NCI-H2081 treated with DMSO at 0.1 percent for 48 hours (cell line): ENCODE measurements around the gene MFAP1.
"Not testable (repeated sequence)": the region's sequence is repeated elsewhere in the genome, so short reads cannot be mapped to it uniquely, and the experiment has no call there.

ENCODE experiments used
- DNase-seq: peaks from one replicate; lab custom pipeline; 2025; lab: John Stamatoyannopoulos, UW

Gene MFAP1

DNA sequence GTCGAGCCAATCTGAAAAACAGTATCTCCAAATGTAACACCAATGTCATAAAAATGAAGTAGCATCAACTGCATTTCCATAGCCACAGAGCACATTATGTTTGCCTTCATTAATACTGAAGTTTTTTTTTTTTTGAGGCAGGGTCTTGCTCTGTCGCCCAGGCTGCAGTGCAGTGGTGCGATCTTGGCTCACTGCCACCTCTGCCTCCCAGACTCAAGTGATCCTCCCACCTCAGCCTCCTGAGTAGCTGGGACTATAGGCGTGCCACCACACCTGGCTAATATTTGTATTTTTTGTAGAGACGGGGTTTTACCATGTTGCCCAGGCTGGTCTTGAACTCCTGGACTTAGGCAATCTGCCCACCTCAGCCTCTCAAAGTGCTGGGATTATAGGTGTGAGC, 9.4 kb downstream of the MFAP1 start:
- DNase-seq: not testable (repeated sequence)

GRCh38 chr15:43808960-43809678, 15.4 kb downstream of the MFAP1 start:
- DNase-seq: no peak

DNA sequence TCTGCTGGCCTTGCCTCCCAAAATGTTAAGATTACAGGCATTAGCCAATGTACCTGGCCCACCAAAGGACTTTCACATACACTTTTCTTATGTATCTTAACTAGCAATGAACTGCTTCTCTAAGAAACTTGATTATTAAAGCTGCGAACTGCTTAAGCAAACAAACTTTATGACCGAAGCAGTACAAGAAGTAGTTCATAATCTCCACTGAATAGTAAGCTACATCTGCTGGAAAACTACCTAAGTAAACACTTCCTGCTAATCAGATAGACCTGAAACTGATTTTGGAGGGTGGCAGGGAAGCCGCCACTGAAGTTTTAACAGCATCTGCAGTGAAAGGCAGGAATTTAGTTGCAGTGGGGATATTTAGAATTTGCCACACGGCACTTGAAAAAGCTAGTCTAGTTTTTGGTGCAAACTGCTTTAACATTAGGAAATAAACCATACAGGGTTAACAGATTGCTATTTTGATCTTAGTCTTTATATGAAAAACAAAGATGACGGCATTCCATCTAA, 16.0 kb downstream of the MFAP1 start:
- no peak for DNase-seq

GRCh38 chr15:43802676-43803075, 21.8 kb downstream of the MFAP1 start:
- not testable (repeated sequence) for DNase-seq

DNA sequence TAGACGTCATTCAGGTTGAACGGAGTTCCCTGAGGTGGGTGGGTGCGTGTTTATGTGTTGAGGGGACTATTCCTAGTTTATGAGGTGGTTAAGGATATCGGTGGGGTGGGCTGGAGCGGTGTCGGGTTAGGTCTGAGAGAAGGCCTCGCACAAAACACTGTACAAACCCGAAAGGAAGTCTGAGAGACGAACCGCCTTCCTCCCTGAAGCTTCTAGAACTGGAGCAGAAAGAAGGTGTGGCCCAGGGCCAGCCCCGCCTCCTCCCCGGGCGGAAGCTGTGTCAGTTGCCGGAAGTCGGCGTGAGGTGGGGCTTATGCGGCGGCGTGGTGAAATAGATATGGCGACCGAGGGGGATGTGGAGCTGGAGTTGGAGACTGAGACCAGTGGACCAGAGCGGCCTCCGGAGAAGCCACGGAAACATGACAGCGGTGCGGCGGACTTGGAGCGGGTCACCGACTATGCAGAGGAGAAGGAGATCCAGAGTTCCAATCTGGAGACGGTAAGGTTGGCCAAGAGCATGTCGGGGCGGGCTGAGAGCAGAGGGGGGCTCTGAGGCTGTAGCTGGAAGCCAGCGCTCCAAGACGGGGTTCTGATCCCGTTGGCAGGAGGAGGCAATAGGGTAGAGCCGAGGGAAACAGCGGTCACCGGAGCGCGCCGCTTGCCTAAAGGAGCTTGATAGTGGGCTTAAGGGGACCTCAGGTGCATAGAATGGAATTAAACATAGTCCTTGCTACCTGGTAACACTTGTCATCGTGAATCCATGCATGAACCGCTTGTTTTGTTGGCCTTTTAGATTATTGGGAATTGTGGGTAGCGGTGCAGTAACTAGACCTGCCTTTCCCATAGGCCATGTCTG, 24.0 kb downstream of the MFAP1 start, which contains the start of gene HYPK:
HYPK (plus strand) TSS at position 314 of the 856 bp plus-strand sequence; CDS start at position 338, 24 bp downstream.
- DNase-seq: peak; percentile 53

DNA sequence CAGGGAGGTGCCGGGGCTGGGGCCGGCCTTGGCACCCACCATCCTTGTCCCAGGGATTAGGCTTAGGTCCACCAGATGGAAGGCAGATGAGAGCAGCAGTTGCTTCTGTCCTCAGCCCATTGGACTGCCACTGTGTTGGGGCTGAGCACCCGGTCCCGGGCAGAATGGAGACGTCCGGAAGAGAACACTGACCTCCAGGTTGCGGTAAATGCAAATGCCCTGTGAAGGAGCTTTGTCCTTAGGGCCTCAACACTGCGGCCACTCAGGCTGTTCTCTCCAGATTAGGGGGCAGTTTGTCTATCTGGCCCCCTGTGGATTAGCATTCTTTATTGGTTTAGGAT, 24.6 kb downstream of the MFAP1 start, which contains the start of gene SERINC4:
SERINC4 (minus strand) TSS at position 276 of the 341 bp plus-strand sequence; CDS start at position 42, 234 bp downstream.
- DNase-seq: no peak

DNA sequence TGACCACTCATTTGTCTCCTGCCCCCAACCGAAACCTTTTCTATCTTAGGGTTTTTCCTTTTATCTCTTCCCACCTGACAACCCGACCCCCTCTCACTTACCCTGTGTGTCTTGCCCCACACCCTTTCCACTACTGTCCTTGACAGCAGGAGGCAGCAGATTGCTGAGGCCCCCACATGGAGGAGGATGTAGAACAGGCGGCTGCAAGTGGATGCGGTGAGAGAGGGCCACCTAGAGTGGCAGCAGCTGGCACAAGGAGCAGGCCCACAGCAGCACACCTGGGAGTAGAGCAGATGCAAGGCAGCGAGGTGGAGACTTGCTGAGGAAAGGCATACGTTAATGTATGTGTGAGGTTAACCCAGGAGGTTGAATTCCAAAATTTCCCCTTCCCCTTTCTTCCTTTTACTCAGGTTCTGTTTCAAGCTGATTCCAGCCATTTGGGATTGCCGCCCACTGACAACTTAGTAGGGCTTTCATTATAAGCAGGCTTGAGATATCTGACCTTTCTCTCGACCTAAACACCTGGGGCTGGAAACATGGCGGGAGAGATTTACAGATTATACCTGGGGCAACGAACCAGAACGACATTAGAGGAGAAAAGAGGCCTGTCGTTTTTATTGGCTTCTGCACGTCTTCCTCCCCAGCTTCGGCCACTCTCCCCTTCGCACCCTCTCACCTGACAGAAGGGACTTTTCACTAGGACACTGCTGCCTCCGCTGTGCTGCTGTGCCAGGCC, 25.1 kb downstream of the MFAP1 start:
- DNase-seq: peak; percentile 48

DNA sequence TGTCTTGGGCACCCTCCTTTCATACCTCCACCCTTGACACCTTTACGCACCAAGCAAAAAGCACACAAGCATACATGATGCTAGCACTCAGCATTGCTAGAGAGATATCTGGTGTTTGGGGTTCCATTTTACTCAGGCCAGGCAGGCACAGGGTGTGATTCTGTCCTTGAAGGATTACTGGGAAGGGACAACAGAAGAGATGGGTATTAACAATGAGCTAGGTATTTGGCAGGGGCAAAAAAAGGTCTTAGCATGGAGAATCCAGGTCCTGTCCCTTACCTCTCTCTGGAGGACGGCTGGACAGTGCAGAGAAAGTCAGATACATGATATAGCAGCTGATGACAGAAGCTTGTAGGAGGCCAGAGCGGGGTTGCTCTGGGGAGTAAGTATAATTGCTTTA, 27.9 kb downstream of the MFAP1 start:
- no peak for DNase-seq

- DNase-seq: no peak
Measured at GRCh38 chr15:43795997-43796396, 28.5 kb downstream of the MFAP1 start.

GRCh38 chr15:43795197-43795596, 29.3 kb downstream of the MFAP1 start:
- no peak for DNase-seq

- DNase-seq: no peak
Measured at GRCh38 chr15:43794269-43795037, 30.0 kb downstream of the MFAP1 start.

- DNase-seq: no peak
Measured at GRCh38 chr15:43793647-43794046, 30.8 kb downstream of the MFAP1 start.

- DNase-seq: no peak
Measured at GRCh38 chr15:43792761-43793476, 31.6 kb downstream of the MFAP1 start.

GRCh38 chr15:43791993-43792760, 32.3 kb downstream of the MFAP1 start, which contains the start of gene SERF2:
SERF2 (plus strand) TSS chr15:43792320; CDS start chr15:43792377, 57 bp downstream.
- peak; percentile 88 for DNase-seq

- DNase-seq: no peak
Measured at GRCh38 chr15:43789409-43789808, 35.1 kb downstream of the MFAP1 start.

DNA sequence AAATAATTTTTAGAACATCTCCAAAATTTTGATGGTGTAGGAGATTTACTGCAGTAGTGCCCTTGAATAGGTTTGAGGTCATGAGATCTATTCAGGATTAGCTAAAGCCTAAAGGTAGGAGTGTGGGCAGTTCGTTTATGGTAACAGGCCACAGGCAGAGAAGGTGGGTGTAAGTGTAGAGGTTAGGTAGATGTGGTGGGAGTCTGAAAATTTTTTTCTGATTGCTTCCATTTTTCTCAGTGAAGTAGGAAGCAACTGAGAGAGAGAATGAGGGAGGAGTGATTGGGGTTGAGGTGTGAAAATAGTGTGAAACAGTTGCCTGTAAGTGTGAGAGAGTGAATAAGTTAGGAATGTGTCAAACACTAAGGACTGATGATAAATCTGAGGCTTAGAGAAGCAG, 45.5 kb downstream of the MFAP1 start:
- DNase-seq: no peak

DNA sequence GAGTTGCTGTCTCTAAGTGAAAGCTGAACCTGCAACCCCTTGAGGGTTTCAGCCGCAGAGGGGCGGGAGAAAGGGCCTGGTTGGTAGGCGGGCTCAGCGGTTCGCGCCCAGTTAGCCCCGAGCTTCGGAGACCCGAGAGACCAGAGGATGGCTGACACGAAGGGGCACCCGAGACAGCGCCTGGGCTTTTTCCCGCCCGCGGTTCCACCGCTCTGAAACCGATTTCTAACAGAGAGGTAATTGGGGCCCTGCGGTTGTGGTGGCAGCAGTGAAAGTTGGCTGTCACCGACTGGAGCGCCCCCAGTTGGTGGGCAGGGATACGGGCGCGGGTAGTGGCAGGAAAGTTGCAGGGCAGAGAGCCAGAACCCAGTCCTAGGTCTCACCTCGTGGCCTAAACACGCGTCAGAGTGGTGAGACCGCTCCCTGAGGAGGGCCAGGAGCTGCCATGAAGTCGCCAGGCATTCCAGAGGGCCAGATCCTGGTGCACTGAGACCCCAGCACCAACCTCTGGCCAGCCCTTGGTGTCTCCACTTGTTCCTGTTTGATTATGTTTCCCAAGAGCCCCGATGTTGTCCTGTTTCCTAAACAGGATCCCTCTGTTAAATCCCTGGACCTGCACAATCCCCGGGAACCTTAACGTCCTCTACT, 47.1 kb downstream of the MFAP1 start:
- peak; percentile 40 for DNase-seq

- DNase-seq: peak; percentile 35
Measured at GRCh38 chr15:43776718-43777266, 47.7 kb downstream of the MFAP1 start, which contains the start of gene ELL3. ELL3 (minus strand) TSS chr15:43776966; CDS start chr15:43776901, 65 bp downstream.
